NCI-H2196 treated with DMSO at 0.1 percent for 48 hours (cell line): Measurements from ENCODE around the gene OTOP1.
"Not testable (repeated sequence)": the region's sequence is repeated elsewhere in the genome, so short reads cannot be mapped to it uniquely, and the experiment has no call there.

ENCODE experiments used
- DNase-seq: peaks from one replicate; lab custom pipeline; 2025; ENCODE audit not compliant: unreplicated experiment; lab: John Stamatoyannopoulos, UW

The OTOP1 gene

GRCh38 chr4:4164532-4165173, 62.1 kb downstream of the OTOP1 start:
- not testable (repeated sequence) for DNase-seq

GRCh38 chr4:4162186-4162585, 64.5 kb downstream of the OTOP1 start:
- DNase-seq = not testable (repeated sequence)

- DNase-seq = not testable (repeated sequence)
Measured at GRCh38 chr4:4160956-4161665, 65.6 kb downstream of the OTOP1 start.

GRCh38 chr4:4145622-4146021, 81.1 kb downstream of the OTOP1 start:
- DNase-seq = not testable (repeated sequence)

- DNase-seq = not testable (repeated sequence)
Measured at GRCh38 chr4:4143376-4143775, 83.4 kb downstream of the OTOP1 start.

- not testable (repeated sequence) for DNase-seq
Measured at GRCh38 chr4:4142679-4143078, 84.0 kb downstream of the OTOP1 start.

- not testable (repeated sequence) for DNase-seq
Measured at GRCh38 chr4:4141186-4141585, 85.5 kb downstream of the OTOP1 start.
